GM12801 (cell line): ENCODE measurements around the gene SND1.

Experiments used
- CTCF ChIP-seq: IDR thresholded peaks from one replicate; pipeline ENCODE4 v1.5.1; 2011; ENCODE audit warnings: control low read depth; ENCODE audit not compliant: insufficient read length; ENCODE audit errors: extremely low read depth

Gene SND1

DNA sequence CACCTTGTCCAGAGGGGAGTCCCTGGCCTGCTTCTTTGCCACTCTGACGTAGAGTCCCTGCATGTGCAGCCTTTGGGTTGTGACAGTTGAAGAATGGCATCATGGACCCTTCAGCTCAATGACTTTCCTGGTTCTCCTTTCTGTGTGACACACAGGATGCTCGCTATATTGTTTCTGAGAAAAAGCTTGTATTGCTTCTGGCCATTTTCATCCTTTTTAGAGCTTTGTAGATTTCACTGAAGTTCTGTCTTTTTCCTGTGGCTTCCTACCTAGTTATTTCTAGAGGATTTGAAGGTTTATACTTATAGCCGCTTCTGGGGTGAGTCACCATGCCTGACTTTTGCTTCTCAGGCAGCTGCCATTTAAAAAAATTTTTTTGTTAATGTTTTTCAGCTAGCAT, 27.0 kb downstream of the SND1 start:
- no peak for TF ChIP-seq CTCF

DNA sequence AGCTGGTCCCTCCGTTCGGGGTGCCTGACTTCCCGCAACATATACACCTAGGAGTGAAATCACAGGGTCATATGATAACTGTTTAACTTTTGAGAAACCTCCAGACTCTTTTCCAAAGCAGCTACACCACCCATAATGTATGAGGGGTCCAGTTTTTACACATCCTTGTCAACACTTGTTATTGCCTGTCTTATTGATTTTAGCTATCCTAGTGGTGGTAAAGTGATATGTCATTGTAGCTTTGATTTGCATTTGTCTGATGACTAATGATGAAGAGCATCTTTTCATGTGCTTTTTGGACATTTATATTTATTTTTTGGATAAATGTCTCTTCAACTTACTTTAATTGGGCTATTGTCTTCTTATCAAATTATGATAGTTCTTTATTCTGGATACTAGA, 29.0 kb downstream of the SND1 start:
- no peak for TF ChIP-seq CTCF

- TF ChIP-seq CTCF = no peak
These were observed 30.1 kb downstream of the SND1 start for GRCh38 chr7:127682140-127682539.

DNA sequence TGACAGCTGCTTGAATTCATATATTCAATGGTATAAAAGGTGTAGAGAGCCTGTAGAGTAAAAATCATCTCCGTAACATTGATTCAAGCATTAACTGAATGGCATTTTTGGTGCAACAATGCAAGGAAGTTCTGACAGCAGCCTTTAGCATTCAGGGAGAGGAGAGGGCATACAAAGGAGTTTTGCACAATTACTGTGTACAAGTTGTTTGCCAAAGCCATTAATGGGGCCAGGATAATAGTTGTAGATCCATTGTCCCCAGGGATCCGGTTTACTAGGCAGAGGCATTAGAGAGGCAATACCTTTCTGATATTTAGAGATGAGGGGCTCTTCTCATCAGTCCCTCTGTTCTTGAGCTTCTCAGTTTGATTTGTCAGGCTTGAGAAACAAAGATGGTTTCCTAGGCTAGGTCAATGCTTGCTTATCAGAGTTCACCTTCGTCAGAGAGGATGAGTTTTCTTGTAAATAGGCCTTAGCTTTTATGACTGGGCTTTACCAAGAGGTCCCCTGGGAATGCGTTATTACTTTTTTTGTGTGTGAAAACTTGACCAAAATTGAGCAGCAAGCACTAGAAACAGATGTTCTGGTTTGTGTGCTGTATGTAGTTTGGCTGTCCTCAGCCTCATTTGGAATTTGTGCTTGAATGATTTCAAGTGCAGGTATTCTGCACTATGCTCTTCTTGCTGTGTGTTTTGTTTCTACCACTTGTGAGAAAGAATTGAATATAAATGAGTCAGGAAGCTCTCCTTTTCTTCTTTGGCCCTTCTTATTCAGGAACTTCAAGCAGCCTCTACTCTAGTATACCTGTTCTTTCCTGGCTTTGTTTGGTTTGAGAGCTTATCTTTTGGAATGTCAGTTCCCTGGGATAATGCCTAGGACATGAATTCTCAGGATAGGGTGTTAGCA, 32.0 kb downstream of the SND1 start:
- TF ChIP-seq CTCF = no peak

DNA sequence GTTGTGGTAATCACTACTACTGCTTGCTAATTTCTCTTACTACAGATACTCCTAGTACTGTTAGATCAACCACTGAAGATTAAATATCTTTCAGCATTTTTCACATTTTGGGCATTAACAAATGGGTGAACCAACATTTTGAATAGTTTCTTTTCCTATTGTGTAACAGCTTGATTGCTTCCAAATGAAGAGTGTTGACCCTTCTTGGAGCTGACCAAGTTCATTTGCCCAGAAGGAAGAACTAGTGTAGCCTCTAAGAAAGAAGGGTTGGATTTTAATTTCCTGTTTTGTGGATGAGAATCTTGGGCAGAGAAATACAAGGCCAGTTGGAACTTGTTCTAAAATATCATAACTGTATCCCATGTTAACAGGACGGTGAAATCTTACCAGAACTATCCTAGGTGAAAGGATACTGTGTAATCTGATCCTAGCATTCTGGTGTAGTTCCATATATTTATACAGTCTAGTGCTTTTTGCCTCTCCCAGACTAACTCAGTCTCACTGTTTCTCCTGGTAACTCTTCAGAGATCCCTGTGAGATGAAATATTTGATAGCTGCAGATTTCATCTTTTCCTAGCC, 37.3 kb downstream of the SND1 start:
- no peak for TF ChIP-seq CTCF

- TF ChIP-seq CTCF = no peak
These were observed 38.3 kb downstream of the SND1 start for GRCh38 chr7:127690337-127690736.

- no peak for TF ChIP-seq CTCF
These were observed 38.8 kb downstream of the SND1 start for GRCh38 chr7:127690806-127691205.
